ENCODE results near the gene CFAP43.

DNA sequence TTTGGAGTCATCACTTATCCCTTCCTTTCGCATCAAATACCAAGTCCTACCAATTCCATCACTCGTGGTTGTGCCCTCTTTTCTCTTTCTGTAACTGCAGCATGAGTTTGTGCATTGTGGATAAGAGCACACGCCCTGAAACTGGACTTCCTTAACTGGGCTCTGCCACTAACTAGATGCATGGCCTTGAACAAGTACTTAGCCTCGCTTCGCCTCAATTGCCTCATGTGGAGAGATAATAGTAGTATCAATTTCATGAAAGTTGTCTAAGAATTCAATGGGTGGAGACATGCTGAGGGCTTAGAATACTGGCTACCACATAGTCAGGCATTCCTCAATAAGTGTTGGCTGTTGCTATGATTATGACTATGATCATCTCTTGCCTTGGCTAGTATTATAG, 41.5 kb downstream of the CFAP43 start:
- TF ChIP-seq, protein P1, sequence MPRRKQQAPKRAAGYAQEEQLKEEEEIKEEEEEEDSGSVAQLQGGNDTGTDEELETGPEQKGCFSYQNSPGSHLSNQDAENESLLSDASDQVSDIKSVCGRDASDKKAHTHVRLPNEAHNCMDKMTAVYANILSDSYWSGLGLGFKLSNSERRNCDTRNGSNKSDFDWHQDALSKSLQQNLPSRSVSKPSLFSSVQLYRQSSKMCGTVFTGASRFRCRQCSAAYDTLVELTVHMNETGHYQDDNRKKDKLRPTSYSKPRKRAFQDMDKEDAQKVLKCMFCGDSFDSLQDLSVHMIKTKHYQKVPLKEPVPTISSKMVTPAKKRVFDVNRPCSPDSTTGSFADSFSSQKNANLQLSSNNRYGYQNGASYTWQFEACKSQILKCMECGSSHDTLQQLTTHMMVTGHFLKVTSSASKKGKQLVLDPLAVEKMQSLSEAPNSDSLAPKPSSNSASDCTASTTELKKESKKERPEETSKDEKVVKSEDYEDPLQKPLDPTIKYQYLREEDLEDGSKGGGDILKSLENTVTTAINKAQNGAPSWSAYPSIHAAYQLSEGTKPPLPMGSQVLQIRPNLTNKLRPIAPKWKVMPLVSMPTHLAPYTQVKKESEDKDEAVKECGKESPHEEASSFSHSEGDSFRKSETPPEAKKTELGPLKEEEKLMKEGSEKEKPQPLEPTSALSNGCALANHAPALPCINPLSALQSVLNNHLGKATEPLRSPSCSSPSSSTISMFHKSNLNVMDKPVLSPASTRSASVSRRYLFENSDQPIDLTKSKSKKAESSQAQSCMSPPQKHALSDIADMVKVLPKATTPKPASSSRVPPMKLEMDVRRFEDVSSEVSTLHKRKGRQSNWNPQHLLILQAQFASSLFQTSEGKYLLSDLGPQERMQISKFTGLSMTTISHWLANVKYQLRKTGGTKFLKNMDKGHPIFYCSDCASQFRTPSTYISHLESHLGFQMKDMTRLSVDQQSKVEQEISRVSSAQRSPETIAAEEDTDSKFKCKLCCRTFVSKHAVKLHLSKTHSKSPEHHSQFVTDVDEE (CRISPR knock-in tag; IDR thresholded peaks at IDR 0.05), result no peak
- TF ChIP-seq ZNF8 (CRISPR knock-in tag; IDR thresholded peaks at IDR 0.05) (no peak), OSR1 (CRISPR knock-in tag; IDR thresholded peaks at IDR 0.05) (no peak), ARNTL (CRISPR knock-in tag; IDR thresholded peaks at IDR 0.05; ENCODE audit: borderline replicate concordance, low read depth) (no peak), ZFP3 (CRISPR knock-in tag; IDR thresholded peaks at IDR 0.05) (no peak), GLIS3 (CRISPR knock-in tag; IDR thresholded peaks at IDR 0.05) (no peak), TOX (CRISPR knock-in tag; IDR thresholded peaks at IDR 0.05; ENCODE audit: borderline replicate concordance) (no peak), ZFP30 (CRISPR knock-in tag; IDR thresholded peaks at IDR 0.05) (no peak), ZC3H10 (CRISPR knock-in tag; IDR thresholded peaks at IDR 0.05) (no peak), BACH2 (CRISPR knock-in tag; IDR thresholded peaks at IDR 0.05; ENCODE audit: borderline replicate concordance) (no peak)
- TF ChIP-seq, protein P2, sequence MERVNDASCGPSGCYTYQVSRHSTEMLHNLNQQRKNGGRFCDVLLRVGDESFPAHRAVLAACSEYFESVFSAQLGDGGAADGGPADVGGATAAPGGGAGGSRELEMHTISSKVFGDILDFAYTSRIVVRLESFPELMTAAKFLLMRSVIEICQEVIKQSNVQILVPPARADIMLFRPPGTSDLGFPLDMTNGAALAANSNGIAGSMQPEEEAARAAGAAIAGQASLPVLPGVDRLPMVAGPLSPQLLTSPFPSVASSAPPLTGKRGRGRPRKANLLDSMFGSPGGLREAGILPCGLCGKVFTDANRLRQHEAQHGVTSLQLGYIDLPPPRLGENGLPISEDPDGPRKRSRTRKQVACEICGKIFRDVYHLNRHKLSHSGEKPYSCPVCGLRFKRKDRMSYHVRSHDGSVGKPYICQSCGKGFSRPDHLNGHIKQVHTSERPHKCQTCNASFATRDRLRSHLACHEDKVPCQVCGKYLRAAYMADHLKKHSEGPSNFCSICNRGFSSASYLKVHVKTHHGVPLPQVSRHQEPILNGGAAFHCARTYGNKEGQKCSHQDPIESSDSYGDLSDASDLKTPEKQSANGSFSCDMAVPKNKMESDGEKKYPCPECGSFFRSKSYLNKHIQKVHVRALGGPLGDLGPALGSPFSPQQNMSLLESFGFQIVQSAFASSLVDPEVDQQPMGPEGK (CRISPR knock-in tag; IDR thresholded peaks at IDR 0.05; ENCODE audit: borderline replicate concordance), result no peak
- TF ChIP-seq, protein P3, sequence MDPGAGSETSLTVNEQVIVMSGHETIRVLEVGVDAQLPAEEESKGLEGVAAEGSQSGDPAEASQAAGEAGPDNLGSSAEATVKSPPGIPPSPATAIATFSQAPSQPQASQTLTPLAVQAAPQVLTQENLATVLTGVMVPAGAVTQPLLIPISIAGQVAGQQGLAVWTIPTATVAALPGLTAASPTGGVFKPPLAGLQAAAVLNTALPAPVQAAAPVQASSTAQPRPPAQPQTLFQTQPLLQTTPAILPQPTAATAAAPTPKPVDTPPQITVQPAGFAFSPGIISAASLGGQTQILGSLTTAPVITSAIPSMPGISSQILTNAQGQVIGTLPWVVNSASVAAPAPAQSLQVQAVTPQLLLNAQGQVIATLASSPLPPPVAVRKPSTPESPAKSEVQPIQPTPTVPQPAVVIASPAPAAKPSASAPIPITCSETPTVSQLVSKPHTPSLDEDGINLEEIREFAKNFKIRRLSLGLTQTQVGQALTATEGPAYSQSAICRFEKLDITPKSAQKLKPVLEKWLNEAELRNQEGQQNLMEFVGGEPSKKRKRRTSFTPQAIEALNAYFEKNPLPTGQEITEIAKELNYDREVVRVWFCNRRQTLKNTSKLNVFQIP (CRISPR knock-in tag; IDR thresholded peaks at IDR 0.05; ENCODE audit: borderline replicate concordance, low read depth), result no peak
